IMR-90 (cell line): ENCODE measurements around the gene HYAL3. TPM values are rescaled to one million over a fixed set of nuclear protein-coding genes. Genes with fewer than 3 reads are reported as not detected.
A peak's percentile ranks its signal among the peaks of the same experiment; 100 is the strongest.

Experiments
- ATAC-seq: fragments of 200-7000 bp; cut with Tn5 transposase; 2 replicates; pipeline ENCODE4 v1.9.1; 2020; ENCODE audit warnings: low read depth, mild to moderate bottlenecking, moderate library complexity
- BruUV-seq: library from RNA; stranded (reverse); fragments of 400-500 nt; replicated peaks from 2 replicates; lab custom pipeline; 2021; lab: Mats Ljungman, UMichigan
- CTCF ChIA-PET: fragments of 300-600 bp; formaldehyde crosslinking; extraction: SDS; loops from one replicate; lab custom pipeline; 2021; ENCODE audit warnings: antibody characterized with exemption; lab: Yijun Ruan, JAX
- POLR2A ChIA-PET: fragments of 300-600 bp; sonication (Branson Sonifier 250); formaldehyde crosslinking; loops from one replicate; lab custom pipeline; 2022; ENCODE audit warnings: antibody characterized with exemption; ENCODE audit not compliant: unreplicated experiment; lab: Charles Lee
- DNase-seq: peaks from one replicate; pipeline ENCODE4 v3.0.0; 2013
- H2AFZ ChIP-seq: replicated peaks from 2 replicates; pipeline ENCODE3; 2013; ENCODE audit warnings: low read length, mild to moderate bottlenecking; ENCODE audit not compliant: poor library complexity
- H2AK5ac ChIP-seq: 2 replicates; pipeline ENCODE4 v1.6.1; 2013; ENCODE audit warnings: low read depth, low read length, inconsistent platforms
- H2AK9ac ChIP-seq: replicated peaks from 2 replicates; pipeline ENCODE3; 2013; ENCODE audit warnings: mild to moderate bottlenecking, low read depth, low read length, moderate library complexity; ENCODE audit not compliant: poor library complexity
- H2BK120ac ChIP-seq: 2 replicates; pipeline ENCODE4 v1.6.1; 2013; ENCODE audit warnings: low read depth, low read length, inconsistent platforms
- H2BK15ac ChIP-seq: 3 replicates; pipeline ENCODE4 v1.6.1; 2013; ENCODE audit warnings: low read depth, low read length, inconsistent platforms
- H2BK20ac ChIP-seq: 2 replicates; pipeline ENCODE4 v1.6.1; 2013; ENCODE audit warnings: low read depth, mild to moderate bottlenecking, inconsistent platforms, low read length, moderate library complexity
- H2BK5ac ChIP-seq: 2 replicates; pipeline ENCODE4 v1.6.1; 2013; ENCODE audit warnings: mild to moderate bottlenecking, low read depth, low read length, inconsistent platforms; ENCODE audit not compliant: poor library complexity, severe bottlenecking
- H3K14ac ChIP-seq: replicated peaks from 2 replicates; pipeline ENCODE4 v1.6.1; 2013; ENCODE audit warnings: low read depth, low read length, inconsistent platforms
- H3K18ac ChIP-seq: 2 replicates; pipeline ENCODE4 v1.6.1; 2013; ENCODE audit warnings: low read depth, low read length, control low read depth
- H3K23ac ChIP-seq: 2 replicates; pipeline ENCODE4 v1.6.1; 2013; ENCODE audit warnings: low read depth, low read length, inconsistent platforms
- H3K27ac ChIP-seq: 2 replicates; pipeline ENCODE4 v1.5.1; 2013; ENCODE audit warnings: mild to moderate bottlenecking, control low read depth, low read length; ENCODE audit not compliant: insufficient read depth
- H3K27me3 ChIP-seq: 2 replicates; pipeline ENCODE4 v1.6.1; 2013; ENCODE audit warnings: low read length; ENCODE audit not compliant: control insufficient read depth, insufficient read depth
- H3K36me3 ChIP-seq: 2 replicates; pipeline ENCODE4 v1.6.1; 2013; ENCODE audit warnings: low read length, mixed read lengths; ENCODE audit not compliant: control insufficient read depth, insufficient read depth
- H3K4ac ChIP-seq: 2 replicates; pipeline ENCODE4 v1.6.1; 2013; ENCODE audit warnings: low read depth, low read length, inconsistent platforms
- H3K4me1 ChIP-seq: 2 replicates; pipeline ENCODE4 v1.6.1; 2013; ENCODE audit warnings: low read length, mixed read lengths; ENCODE audit not compliant: control insufficient read depth, insufficient read depth
- H3K4me2 ChIP-seq: 2 replicates; pipeline ENCODE4 v1.6.1; 2013; ENCODE audit warnings: low read depth, mild to moderate bottlenecking, control low read depth, low read length, moderate library complexity
- H3K4me3 ChIP-seq: 2 replicates; pipeline ENCODE4 v1.5.1; 2013; ENCODE audit warnings: low read depth, mild to moderate bottlenecking, control low read depth, low read length, moderate library complexity; ENCODE audit not compliant: insufficient read depth
- H3K56ac ChIP-seq: 2 replicates; pipeline ENCODE4 v1.6.1; 2013; ENCODE audit warnings: low read length, inconsistent platforms; ENCODE audit not compliant: insufficient read depth; ENCODE audit errors: extremely low read depth
- H3K79me1 ChIP-seq, 2 experiments: 2 replicates each; pipeline ENCODE4 v1.6.1; 2013; ENCODE audit warnings: low read length in 2 of 2, inconsistent platforms in 1 of 2, low read depth in 1 of 2
- H3K9ac ChIP-seq: 2 replicates; pipeline ENCODE4 v1.6.1; 2013; ENCODE audit warnings: low read depth, low read length, control low read depth
- H3K9me1 ChIP-seq: 2 replicates; pipeline ENCODE4 v1.6.1; 2013; ENCODE audit warnings: low read length, inconsistent platforms; ENCODE audit not compliant: insufficient read depth
- H3K9me3 ChIP-seq: 2 replicates; pipeline ENCODE4 v1.6.1; 2013; ENCODE audit warnings: low read length; ENCODE audit not compliant: control insufficient read depth, insufficient read depth
- H4K20me1 ChIP-seq: 2 replicates; pipeline ENCODE4 v1.6.1; 2013; ENCODE audit warnings: low read length, inconsistent platforms; ENCODE audit not compliant: insufficient read depth
- H4K5ac ChIP-seq: 2 replicates; pipeline ENCODE4 v1.6.1; 2013; ENCODE audit warnings: mild to moderate bottlenecking, low read depth, low read length, control low read depth
- H4K8ac ChIP-seq, 2 experiments: 2 replicates each; pipeline ENCODE4 v1.6.1; 2013; ENCODE audit warnings: low read depth in 2 of 2, low read length in 2 of 2, control low read depth in 1 of 2, inconsistent platforms in 1 of 2
- H4K91ac ChIP-seq: 2 replicates; pipeline ENCODE4 v1.6.1; 2013; ENCODE audit warnings: low read depth, low read length, inconsistent platforms; ENCODE audit not compliant: insufficient read depth
- CTCF ChIP-seq: conservative IDR thresholded peaks from 2 replicates; pipeline ENCODE4 v1.5.1; 2012; ENCODE audit warnings: mild to moderate bottlenecking, low read depth, low read length, improper control_type of control experiment
- ELK1 ChIP-seq: fragments of 150-350 bp; IDR thresholded peaks from 2 replicates; pipeline ENCODE4 v1.6.1; 2016; ENCODE audit warnings: low read depth, mild to moderate bottlenecking, low read length, moderate library complexity, borderline replicate concordance
- NFE2L2 ChIP-seq: fragments of 150-350 bp; IDR thresholded peaks from 2 replicates; pipeline ENCODE4 v1.6.1; 2016; ENCODE audit warnings: low read depth, mild to moderate bottlenecking, low read length
- RAD21 ChIP-seq: IDR thresholded peaks from 2 replicates; pipeline ENCODE4 v1.6.1; 2012; ENCODE audit warnings: low read length, improper control_type of control experiment
- SMC3 ChIP-seq: fragments of 150-350 bp; IDR thresholded peaks from 2 replicates; pipeline ENCODE4 v1.6.1; 2016; ENCODE audit warnings: low read depth, mild to moderate bottlenecking, antibody characterized with exemption, low read length, moderate library complexity
- USF2 ChIP-seq: fragments of 150-350 bp; IDR thresholded peaks from 2 replicates; pipeline ENCODE4 v1.6.1; 2017; ENCODE audit warnings: mild to moderate bottlenecking, antibody characterized with exemption, low read length, low read depth
- WGBS, 2 experiments: methylation state at CpG; one replicate each; pipeline versions ENCODE4 v1.1.5 to v1.1.7; 2013; ENCODE audit warnings: missing lambda C conversion rate in 2 of 2; ENCODE audit not compliant: insufficient read length in 1 of 2; ENCODE audit errors: extremely low coverage in 2 of 2; 5-methylcytosine and 5-hydroxymethylcytosine counted together
- dilution Hi-C: fragments of 300-500 bp; cut with HindIII; formaldehyde crosslinking; loops from one replicate; pipeline ENCODE4 v1.14.3; 2018; ENCODE audit warnings: low sequenced_read_pairs; ENCODE audit not compliant: unreplicated experiment
- in situ Hi-C: fragments of 300-500 bp; cut with MboI; formaldehyde crosslinking; loops from 3 replicates; pipeline ENCODE4 v1.14.3; 2019; ENCODE audit warnings: low sequenced_read_pairs, inconsistent platforms, mixed read lengths
- intact Hi-C: fragments of 100-400 bp; cut with micrococcal nuclease; formaldehyde crosslinking; loops from 2 replicates; pipeline ENCODE4 v1.10.0; 2022
- polyA plus RNA-seq, 3 experiments: library from polyadenylated mRNA; depleted of rRNA; stranded (reverse); fragments of >200 nt; gene quantifications; 2 replicates each; pipeline ENCODE4 v1.2.3, GENCODE V29; 2012; ENCODE audit warnings: low replicate concordance in 1 of 3
- total RNA-seq: library from RNA; depleted of rRNA; stranded (reverse); fragments of >200 nt; gene quantifications from 2 replicates; pipeline ENCODE4 v1.2.3, GENCODE V29; 2012

HYAL3 gene
- total and polyA plus RNA-seq, 2 of the 4 experiments (the other 2 are of a cell fraction), result 2.7 to 5.7 TPM

GRCh38 chr3:50266017-50266416, 33.2 kb downstream of the HYAL3 start:
- Histone ChIP-seq H2BK5ac (peak overlapping the region; percentile 85), H2BK15ac (peak overlapping the region; percentile 97; the same call in 1 of the 3 replicates), H3K79me1 (peaks cover 4 to 63% of the 10 kb centered on the region in 2 experiments; a peak in 3 of 4 replicates), H4K5ac (peak overlapping the region; percentile 94), H3K36me3 (no peaks in the 10 kb centered on the region), H3K4me1 (peaks cover 68% of the 10 kb centered on the region), H3K18ac (peak overlapping the region; percentile 28; the same call in 1 of the 2 replicates), H3K14ac (peak overlapping the region; percentile 93; the same call in 1 of the 2 replicates), H3K9me3 (no peaks in the 10 kb centered on the region), H2AK9ac (peak overlapping the region; percentile 97), H3K23ac (0 out of 2 replicates have a peak overlapping the region, but pooled peaks have one; percentile 52), H2BK20ac (peak overlapping the region; percentile 96), H4K91ac (peak overlapping the region; percentile 99), H4K8ac (peak overlapping the region; percentile 94 to 99; a peak in 3 of 4 replicates), H3K9ac (peak overlapping the region; percentile 61; the same call in 1 of the 2 replicates), H3K9me1 (peaks cover 48% of the 10 kb centered on the region), H2AFZ (peak overlapping the region; percentile 44), H3K27ac (peak overlapping the region; percentile 97), H2BK120ac (peak overlapping the region; percentile 97), H4K20me1 (no peaks in the 10 kb centered on the region), H3K4me2 (no peak overlapping the region), H3K4me3 (no peak overlapping the region), H3K27me3 (no peaks in the 10 kb centered on the region), H3K56ac (no peak overlapping the region), H3K4ac (peak overlapping the region; percentile 100), H2AK5ac (peak overlapping the region; percentile 100)
- CTCF ChIA-PET, result interaction anchor here (0.5 kb wide), 1 partner anchor 29 kb away, joined by 3 read pairs; no protein-coding TSS in a partner anchor
- TF ChIP-seq USF2 (no peak), NFE2L2 (no peak), ELK1 (no peak), RAD21 (no peak), CTCF (no peak), SMC3 (no peak)
- POLR2A ChIA-PET, result no interaction called here
- 88% methylated on average over 6 of the region's 6 CpGs; no CpG with 5 or more reads in 1 of the 2 experiments for WGBS, 2 experiments
- dilution Hi-C loops, result no loop called here
- ATAC-seq, result no peak
- intact Hi-C loops, result no loop called here
- in situ Hi-C loops, result no loop called here
- BruUV-seq, result no TSS peak
- DNase-seq, result no peak
